ENCODE measurements around the gene ERC2.

- no peak for TF ChIP-seq CTCF (IDR thresholded peaks at IDR 0.05)
- TF ChIP-seq ZFX (IDR thresholded peaks at IDR 0.05; ENCODE audit: borderline replicate concordance), result no peak
These were observed 780.1 kb downstream of the ERC2 start for GRCh38 chr3:55688154-55688553.

Data from 22Rv1 (cell line).